Body of pancreas (tissue), 4 donors: ENCODE measurements around the gene CELF5.

ENCODE experiments used
- POLR2A ChIP-seq, 3 donors: fragments of 450-650 bp; IDR thresholded peaks; one replicate each; pipeline ENCODE4 v1.6.1; 2016; ENCODE audit warnings: antibody characterized with exemption in 3 of 3, mild to moderate bottlenecking in 2 of 3
- TF ChIP-seq, protein P1 (sequence below), 7 experiments: fragments of 450-650 bp in 4 of 7; fragments of 200-600 bp in 3 of 7; sonication (generic) in 3 of 7; IDR thresholded peaks; one replicate each; pipeline ENCODE4 v1.5.1; 2016 to 2019; ENCODE audit warnings: antibody characterized with exemption in 7 of 7

DNA sequence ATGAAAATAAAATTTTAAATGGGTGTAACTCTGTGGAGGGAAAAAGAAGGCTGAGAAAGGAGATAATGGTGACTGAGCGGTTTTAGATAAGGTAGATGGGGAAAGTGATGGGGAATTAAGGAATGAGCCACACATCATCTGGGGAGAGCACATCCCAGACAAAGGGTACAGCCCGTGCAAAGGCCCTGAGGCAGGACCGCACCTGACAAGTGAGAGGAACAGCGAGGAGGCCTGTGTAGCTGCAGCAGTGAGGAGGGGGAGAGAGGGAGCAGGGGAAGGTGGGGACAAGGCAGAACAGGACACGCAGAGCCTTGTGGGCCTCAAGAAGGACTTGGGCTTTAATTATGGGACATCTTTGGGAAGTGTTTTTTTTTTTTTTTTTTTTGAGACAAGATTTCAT, 1.8 kb upstream of the CELF5 start:
- TF ChIP-seq, protein P1, sequence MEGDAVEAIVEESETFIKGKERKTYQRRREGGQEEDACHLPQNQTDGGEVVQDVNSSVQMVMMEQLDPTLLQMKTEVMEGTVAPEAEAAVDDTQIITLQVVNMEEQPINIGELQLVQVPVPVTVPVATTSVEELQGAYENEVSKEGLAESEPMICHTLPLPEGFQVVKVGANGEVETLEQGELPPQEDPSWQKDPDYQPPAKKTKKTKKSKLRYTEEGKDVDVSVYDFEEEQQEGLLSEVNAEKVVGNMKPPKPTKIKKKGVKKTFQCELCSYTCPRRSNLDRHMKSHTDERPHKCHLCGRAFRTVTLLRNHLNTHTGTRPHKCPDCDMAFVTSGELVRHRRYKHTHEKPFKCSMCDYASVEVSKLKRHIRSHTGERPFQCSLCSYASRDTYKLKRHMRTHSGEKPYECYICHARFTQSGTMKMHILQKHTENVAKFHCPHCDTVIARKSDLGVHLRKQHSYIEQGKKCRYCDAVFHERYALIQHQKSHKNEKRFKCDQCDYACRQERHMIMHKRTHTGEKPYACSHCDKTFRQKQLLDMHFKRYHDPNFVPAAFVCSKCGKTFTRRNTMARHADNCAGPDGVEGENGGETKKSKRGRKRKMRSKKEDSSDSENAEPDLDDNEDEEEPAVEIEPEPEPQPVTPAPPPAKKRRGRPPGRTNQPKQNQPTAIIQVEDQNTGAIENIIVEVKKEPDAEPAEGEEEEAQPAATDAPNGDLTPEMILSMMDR (IDR thresholded peaks at IDR 0.05): no peak
- no peak for TF ChIP-seq POLR2A (IDR thresholded peaks at IDR 0.05)
